NOMO-1 (cell line): ENCODE measurements around the gene PCK2.

Experiments used
- DNase-seq, 2 experiments: peaks; one replicate each; lab custom pipeline; 2025; ENCODE audit not compliant: unreplicated experiment in 2 of 2; lab: John Stamatoyannopoulos, UW

PCK2 gene

DNA sequence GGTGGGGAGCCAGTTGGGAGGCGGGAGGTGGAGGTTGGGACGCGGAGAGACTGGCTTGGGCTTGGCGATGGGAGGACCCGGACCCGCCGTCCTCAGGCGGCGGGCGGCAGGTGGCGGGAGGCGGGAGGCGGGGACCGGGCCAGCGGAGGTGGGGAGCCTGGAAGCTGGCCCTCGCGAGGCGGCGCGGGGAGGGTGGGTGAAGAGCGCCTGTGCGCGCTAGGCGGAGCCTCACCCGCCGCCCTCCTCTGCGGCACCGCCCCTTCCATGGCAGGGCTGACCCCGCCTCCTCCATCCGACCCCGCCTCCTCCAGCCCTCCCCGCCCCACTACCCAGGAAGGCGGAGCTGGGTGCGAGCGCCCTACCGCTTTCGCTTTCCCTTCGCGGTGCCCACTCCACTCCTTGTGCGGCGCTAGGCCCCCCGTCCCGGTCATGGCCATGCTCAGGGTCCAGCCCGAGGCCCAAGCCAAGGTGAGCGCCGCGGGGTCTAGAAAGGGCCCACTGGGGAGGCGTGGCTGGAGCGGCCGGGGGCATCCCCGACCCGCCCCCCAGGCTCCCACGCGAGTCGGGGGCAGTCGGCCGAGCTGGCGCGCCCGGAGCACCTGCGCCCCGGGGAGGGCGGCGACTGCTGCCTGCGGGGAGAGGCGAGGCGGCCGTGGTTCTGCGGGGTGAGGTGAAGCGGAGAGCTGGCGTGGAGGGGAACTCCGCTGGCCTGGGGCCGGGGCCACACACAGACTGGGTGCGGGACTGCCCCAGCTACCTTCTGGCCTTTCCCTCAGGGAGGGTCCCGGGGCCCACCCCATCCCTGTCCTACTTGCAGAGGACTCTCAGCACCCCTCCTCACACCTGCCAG lies 41.9 kb downstream of the PCK2 start, which contains the start of gene PSME1:
Gene PSME1, plus strand, starts transcription at position 361 of the 850 bp plus-strand sequence. Its CDS starts 69 bp downstream, at position 430.
- peak; percentile 82 to 89 for DNase-seq

DNA sequence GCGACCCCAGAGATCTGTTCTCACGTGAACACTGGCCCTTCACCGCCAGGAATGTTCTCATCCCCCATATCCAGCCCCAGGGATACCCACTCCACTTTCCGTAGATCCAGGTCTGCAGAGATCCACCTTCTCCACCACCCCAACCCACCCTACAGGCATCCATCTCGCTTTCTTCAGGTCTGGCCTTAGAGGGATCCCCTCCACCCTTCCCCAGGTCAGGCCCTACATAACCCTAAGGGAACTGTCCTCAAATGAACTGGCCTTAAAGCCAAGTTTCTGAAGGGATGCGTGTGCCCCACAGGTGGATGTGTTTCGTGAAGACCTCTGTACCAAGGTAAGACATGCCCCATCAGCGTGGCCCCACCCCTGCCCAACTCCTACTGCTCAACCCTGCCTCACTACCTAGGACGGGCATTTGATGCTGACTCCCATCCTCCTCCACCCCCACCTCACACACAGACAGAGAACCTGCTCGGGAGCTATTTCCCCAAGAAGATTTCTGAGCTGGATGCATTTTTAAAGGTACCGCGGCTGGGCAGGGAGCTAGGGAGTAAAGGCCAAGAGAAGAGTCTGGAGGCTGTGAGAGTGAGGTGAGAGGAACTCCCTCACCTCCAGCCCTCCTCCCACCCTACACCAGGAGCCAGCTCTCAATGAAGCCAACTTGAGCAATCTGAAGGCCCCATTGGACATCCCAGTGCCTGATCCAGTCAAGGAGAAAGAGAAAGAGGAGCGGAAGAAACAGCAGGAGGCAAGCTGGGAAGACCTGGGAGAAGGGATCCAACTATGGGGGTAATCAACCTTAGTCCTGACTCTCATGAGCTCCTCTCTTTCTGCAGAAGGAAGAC lies 42.8 kb downstream of the PCK2 start:
- no peak for DNase-seq

DNA sequence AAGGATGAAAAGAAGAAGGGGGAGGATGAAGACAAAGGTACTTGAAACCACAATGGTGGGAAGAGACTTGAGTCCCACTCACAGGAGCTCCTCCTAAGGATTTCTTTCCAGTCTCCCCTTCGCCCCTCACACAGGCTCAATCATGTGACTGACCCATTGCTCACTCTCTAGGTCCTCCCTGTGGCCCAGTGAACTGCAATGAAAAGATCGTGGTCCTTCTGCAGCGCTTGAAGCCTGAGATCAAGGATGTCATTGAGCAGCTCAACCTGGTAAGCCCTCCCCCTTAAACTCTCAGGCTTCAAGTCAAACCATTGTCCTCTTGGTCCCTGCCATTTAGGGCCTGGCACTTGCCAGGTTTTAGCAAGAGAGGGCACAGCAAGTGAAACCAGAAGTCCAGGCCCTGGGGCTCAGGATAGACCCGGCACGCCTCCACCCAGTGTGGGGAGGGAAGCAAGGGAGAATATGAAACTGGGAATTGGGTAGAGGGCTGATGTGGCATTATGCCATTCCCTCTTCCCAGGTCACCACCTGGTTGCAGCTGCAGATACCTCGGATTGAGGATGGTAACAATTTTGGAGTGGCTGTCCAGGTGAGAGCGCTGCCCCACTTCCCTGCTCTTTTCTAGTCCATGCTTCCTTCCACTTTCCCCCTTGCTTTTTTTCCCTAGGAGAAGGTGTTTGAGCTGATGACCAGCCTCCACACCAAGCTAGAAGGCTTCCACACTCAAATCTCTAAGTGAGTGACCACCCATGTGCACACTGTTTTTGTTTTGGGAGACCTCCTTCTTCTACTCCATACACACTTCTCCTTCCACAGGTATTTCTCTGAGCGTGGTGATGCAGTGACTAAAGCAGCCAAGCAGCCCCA lies 43.7 kb downstream of the PCK2 start:
- DNase-seq: no peak

DNA sequence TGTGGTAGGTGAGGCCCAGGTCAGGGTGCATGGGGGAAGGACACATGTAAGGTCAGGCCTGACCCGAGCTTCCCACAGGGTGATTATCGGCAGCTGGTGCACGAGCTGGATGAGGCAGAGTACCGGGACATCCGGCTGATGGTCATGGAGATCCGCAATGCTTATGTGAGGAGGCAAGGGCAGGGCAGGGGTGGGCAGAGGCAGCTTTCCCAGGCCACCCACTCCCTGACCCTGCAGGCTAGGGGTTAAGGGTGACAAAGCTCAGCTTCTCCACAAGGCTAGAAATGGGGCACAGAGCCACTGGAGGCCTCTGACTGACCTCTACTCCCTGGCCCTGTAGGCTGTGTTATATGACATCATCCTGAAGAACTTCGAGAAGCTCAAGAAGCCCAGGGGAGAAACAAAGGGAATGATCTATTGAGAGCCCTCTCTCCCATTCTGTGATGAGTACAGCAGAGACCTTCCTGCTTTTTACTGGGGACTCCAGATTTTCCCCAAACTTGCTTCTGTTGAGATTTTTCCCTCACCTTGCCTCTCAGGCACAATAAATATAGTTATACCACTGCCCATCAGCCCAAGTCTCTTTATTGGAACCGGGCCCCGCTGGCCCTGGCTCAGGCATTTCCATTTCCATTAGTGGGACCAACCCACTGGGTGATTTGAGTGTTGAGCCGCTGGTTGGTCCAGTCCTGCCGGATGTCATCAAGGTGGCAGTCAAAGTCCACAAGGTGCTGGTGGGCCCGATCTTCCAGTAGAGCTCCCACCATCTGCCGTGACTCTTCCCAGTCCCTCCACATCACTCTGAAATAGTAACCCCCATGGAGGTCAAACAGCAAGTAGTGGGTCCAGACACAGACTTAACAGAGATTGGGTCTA lies 44.5 kb downstream of the PCK2 start:
- no peak for DNase-seq

DNA sequence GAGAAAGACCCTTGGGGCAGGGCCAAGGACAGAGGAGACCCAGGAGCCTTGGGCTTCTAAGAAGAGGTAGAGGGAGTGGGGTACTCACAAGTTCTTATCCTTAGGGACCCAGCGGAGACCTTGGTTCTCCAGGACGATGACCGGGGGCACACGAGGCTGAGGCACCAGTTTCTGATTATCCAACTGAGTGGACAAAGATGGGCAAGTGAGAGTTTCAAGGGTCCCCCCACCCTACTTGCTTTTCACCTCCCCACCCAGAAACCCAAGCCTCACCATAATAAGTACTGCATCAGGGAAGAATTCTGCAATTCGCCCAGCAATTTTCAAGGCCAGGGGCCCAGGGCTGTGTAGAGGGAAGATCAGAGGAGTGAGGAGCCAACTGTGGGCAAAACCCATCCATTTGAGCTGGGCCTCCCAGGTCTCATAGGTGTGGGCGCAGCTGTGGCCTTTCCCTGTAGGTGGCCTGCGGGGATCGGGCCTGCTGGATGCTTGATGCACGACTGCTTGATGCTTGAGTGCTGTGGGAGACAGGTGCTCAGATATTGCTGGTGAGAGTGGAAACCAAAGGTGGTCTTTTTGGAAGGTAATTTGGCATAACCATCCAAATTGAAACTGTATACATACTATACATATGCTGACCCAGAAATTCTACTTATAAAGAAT lies 45.3 kb downstream of the PCK2 start:
- DNase-seq: no peak

DNA sequence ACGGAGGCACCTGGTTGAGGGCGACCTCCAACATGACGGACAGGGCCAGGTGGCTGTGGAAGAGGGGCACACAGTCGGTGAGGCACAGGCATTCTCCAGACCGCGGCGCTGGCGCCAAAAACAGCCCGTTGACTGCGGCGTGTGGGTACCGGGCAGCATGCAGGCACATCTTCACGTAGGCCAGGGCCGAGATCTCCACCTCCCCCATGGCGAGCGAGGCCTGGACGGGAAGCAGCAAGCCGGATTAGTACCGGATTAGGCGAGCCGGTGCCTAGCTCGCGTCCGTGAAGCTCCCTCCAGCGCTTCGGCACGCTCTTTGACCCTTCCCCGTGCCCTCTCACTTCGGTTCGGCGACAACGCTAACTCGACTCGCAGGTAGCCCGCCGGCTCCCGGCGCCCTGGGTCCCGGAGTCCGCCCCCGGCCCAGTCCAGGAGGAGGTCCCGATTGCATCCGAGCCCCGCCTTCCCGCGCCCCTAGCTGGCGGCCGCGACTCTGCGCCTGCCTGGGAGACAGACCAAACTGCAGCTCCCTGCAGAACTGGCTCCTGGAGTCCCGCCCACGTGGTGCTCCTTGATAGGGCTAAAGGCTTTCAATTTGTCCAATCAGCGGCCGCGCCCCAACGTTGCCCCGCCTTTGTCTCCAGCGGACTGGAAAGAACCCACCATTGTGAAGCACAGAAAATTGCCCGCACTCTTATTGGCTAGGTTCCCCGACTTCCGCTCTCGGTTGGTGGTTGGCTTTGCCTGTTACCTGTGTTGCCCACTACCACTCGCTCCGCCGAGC lies 47.2 kb downstream of the PCK2 start, which contains the start of gene EMC9:
Gene EMC9, minus strand, starts transcription at position 495 of the 784 bp plus-strand sequence. Its CDS starts 287 bp downstream, at position 208.
- peak; percentile 98 for DNase-seq

DNA sequence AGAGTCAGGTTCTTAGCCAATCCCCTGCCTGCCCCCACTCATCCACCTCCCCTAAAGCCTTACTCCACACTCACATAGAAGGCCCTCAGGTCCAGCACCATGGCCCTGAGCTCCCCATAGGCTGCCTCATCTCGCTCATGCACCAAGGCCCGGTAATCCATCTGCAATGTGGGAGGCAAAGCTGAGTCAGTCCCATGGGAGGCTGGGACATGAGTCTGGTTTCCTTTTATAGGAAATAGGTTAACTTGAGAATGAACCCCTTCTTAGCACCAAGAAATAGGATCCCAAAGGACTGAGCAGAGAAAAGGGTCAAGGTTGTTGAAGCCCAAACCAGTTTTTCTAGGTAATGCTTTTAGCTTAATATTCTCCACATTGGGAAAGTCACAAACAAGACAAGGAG lies 49.4 kb downstream of the PCK2 start:
- DNase-seq: no peak

DNA sequence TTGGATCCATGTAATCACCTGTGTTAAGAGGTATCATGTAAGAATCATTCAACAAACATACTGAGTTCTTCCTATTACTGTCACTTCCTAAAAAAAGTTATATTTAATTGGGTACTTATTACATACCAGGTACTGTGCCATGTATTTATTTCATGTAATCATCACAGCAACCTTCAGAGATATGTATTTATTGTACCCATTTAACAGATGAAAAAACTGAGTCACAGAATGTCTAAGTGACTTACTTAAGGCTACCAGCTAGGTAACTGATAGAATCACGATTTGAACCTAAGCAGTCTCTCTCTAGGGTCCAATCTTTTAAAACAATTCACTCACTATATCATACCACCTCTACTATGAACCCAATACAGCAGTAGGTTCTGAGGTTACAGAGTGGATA lies 50.3 kb downstream of the PCK2 start:
- DNase-seq: no peak

DNA sequence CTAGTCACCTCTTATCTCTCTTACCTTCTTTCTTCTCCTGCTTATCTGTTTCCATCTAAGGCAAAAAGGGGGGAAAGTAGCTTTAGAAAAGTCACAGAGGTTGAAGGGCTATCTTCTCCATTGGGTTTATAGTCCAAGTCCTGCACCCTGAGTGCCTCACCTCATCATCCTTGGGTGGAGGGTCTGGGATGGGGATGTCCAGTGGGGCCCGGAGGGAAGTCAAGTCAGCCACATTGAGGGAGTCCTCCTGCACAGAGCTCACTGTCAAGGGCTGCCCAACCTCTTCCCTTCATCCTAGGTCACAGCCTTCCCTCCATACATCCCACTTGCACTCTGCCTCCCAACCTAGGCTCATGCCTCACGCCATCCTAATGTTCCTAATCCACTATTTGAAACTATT lies 51.1 kb downstream of the PCK2 start:
- no peak for DNase-seq

DNA sequence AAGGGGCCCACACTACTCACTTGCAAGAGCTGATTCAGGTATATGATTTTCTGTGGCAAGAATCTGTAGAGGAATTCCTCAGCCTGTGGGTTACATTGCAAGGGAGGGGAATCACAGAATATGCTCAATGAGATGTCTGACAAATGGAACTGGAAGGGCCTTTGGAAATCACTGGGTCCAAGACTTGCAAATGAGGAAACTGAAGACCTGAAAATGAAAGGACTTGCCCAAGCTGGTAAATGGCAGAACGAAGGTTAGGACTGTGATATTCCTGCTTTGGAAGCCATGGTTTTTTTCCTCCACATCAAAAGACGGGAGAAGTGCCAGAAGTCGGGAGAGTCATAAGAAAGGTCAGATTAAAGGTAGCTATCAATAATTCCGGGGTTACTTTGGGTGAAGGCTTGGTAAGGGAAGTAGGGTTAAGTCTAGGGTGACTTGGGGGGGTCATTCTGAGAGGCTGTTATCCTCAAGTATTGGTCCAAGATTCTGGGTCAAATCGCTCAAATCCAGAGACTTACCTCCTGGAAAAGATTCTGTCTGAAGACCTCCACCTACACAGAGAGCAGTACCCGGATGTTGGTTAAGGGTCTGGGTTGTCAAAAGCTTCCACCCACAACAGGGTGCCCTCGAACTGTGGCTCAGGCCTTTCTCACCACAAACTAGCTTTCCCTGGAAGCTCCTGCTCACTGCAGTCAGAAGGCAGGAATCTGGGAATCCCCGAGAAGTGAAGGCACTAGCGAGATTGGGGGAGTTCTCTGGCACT lies 51.8 kb downstream of the PCK2 start:
- peak; percentile 39 to 42 for DNase-seq

DNA sequence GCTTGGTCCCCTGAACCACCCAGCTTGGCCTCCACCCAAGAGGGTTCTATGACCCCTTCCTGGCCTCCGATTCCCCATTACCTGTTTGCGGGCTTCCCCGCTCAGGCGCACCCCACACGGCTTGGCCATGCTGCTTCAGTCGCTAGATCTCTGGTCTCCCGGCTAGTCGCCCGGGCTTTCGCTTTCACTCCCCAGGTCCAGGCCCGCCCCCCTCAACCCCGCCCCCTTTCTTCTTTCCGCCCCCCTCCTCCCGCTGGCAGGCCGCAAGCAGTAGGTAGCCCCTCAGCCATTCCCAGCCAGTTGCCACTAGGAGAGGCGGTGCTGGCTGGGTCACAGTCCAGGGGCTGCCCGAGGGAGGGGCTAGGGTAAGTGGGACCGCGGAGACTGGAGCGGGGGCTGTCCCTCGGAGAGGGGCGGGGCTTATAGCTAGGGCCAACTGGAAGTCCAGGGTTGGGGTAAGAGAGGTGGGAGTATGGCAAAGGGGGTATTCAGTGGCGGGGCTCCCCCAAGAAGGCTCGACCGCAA lies 52.4 kb downstream of the PCK2 start, which contains the start of gene PSME2:
Gene PSME2, minus strand, starts transcription at position 158 of the 525 bp plus-strand sequence. Its CDS starts 29 bp downstream, at position 129.
- peak; percentile 95 to 98 for DNase-seq

DNA sequence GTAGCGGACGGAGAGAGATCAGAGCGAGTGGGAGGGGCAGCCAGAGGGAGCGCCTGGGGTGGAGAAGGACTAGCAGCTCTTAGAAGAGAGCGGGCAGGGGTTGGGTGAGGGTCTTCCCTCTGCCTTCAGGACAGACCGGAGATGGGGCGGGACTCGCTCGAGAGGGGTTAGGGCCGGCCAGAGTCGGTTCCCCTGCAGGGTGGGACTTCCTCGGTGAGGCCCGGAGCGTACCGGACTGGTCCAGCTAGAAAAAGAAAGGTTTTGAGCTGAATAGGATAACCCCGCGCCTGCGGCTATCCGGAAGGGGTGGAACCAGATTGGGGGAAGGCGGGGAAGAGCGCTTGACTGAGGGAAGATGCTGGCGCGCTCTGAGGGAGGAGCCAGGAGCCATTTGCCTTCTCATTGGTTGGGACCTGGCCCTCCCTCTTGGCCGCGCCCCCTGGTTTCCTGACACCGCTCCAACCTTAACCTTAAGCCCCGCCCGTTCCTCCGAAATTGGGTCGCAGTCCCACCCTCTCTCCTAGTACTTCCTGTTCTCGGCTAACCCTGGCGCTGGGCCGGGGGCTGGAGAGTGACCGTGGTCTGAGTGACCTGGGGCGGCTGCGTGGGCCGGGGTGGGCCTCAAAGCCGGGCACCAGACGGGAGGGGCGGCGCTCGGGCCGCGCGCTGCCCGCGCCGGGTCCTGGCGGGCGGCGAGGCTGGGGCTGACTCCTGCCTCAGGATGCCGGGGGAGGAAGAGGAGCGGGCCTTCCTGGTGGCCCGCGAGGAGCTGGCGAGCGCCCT lies 53.1 kb downstream of the PCK2 start, which contains the start of gene RNF31:
Gene RNF31, plus strand, starts transcription at position 521 of the 783 bp plus-strand sequence. Its CDS starts 201 bp downstream, at position 722.
- DNase-seq: peak; percentile 99

DNA sequence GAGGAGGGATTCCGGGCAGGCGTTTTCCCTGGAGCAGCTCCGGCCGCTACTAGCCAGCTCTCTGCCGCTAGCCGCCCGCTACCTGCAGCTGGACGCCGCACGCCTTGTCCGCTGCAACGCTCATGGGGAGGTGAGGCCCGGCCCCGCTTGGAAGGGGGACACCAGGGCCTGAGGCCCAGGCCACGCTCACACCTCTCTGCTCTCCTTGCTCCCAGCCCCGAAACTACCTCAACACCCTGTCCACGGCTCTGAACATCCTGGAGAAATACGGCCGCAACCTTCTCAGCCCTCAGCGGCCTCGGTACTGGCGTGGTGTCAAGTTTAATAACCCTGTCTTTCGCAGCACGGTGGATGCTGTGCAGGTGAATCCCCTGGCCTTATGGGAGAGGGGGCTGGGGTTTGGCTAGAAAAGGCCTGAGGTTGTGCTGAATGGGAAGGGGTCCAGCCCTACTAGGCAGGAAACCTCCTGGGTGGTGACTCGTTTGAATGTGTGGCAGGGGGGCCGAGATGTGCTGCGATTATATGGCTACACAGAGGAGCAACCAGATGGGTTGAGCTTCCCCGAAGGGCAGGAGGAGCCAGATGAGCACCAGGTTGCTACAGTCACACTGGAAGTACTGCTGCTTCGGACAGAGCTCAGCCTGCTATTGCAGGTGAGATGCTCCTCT lies 53.8 kb downstream of the PCK2 start:
- no peak for DNase-seq

DNA sequence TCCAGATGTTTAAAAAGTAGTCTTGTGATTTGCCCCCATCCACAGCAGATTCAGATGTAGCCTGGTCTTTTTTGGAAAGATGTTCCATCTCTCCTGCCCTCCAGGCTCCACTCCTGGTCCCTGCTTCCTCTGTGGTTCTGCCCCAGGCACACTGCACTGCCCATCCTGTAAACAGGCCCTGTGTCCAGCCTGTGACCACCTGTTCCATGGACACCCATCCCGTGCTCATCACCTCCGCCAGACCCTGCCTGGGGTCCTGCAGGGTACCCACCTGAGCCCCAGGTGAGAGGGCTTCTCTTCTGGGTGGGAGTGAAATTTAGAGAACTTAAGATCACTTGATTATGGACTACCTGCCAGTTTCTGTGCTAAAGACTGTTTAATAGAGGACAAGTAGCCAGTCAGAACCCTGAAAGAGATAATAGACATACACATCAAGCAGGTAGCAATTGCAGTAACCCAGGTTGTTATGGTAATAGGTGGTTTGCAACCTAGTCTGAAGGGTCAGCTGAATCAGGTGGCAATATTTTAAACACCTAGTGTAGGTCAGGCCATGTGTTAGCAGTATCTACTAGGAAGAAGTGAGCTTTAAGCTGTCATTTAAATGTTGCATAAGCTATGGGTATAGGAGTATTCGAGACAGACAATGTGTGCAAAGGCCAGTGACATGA lies 55.3 kb downstream of the PCK2 start:
- no peak for DNase-seq

DNA sequence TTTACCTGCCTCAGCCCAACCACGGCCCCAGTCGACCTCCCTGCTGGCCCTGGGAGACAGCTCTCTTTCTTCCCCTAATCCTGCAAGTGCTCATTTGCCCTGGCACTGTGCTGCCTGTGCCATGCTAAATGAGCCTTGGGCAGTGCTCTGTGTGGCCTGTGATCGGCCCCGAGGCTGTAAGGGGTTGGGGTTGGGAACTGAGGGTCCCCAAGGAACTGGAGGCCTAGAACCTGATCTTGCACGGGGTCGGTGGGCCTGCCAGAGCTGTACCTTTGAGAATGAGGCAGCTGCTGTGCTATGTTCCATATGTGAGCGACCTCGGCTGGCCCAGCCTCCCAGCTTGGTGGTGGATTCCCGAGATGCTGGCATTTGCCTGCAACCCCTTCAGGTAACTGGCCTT lies 56.0 kb downstream of the PCK2 start:
- no peak for DNase-seq
